Measurements from ENCODE around the gene FAM177B. TPM values are rescaled to one million over a fixed set of nuclear protein-coding genes. Genes with fewer than 3 reads are reported as not detected.

Gene FAM177B
- total RNA-seq, 1 experiment from 2014 or later: not detected

- H3K27me3 Mint-ChIP-seq (ENCODE audit: unreplicated experiment): no peaks in the 10 kb centered on the region
- intact Hi-C loops (cut with micrococcal nuclease; ENCODE audit: unreplicated experiment): no loop called here
- H3K4me1 Mint-ChIP-seq (ENCODE audit: low read depth, unreplicated experiment): no peaks in the 10 kb centered on the region
- no TSS peak for BruUV-seq (replicated peaks)
- no peaks in the 10 kb centered on the region for H3K9me3 Mint-ChIP-seq (ENCODE audit: low read depth, unreplicated experiment)
- CTCF ChIA-PET: interaction anchor here (0.6 kb wide), 2 partner anchors 128 to 169 kb away, joined by 3 to 11 read pairs; no protein-coding TSS in a partner anchor
- TF ChIP-seq CTCF (IDR thresholded peaks at IDR 0.05; ENCODE audit: unreplicated experiment): no peak
- peaks cover 31% of the 10 kb centered on the region for H3K36me3 Mint-ChIP-seq (ENCODE audit: insufficient read depth, unreplicated experiment)
- no peak overlapping the region for H3K4me3 Mint-ChIP-seq (ENCODE audit: low read depth, unreplicated experiment)
- H3K27ac Mint-ChIP-seq (ENCODE audit: unreplicated experiment): no peak overlapping the region
- no peak for DNase-seq
Observed at GRCh38 chr1:222732216-222733159, 4.5 kb upstream of the FAM177B start.

GRCh38 chr1:222734740-222735139 lies 2.3 kb upstream of the FAM177B start:
- no TSS peak for BruUV-seq (replicated peaks)
- intact Hi-C loops (cut with micrococcal nuclease; ENCODE audit: unreplicated experiment): loop anchor here (1.0 kb wide), 1 partner anchor 347 kb away; no protein-coding TSS in a partner anchor
- Mint-ChIP-seq H3K27me3 (ENCODE audit: unreplicated experiment) (no peaks in the 10 kb centered on the region), H3K27ac (ENCODE audit: unreplicated experiment) (no peak overlapping the region), H3K36me3 (ENCODE audit: insufficient read depth, unreplicated experiment) (peaks cover 13% of the 10 kb centered on the region), H3K4me3 (ENCODE audit: low read depth, unreplicated experiment) (no peak overlapping the region), H3K9me3 (ENCODE audit: low read depth, unreplicated experiment) (no peaks in the 10 kb centered on the region), H3K4me1 (ENCODE audit: low read depth, unreplicated experiment) (no peaks in the 10 kb centered on the region)
- CTCF ChIA-PET: no interaction called here
- TF ChIP-seq CTCF (IDR thresholded peaks at IDR 0.05; ENCODE audit: unreplicated experiment): no peak
- DNase-seq: no peak

GRCh38 chr1:222736470-222736869 lies 532 bp upstream of the FAM177B start:
- CTCF ChIA-PET: interaction anchor here (0.6 to 1.8 kb wide), 6 partner anchors 23 to 936 kb away, joined by 3 to 6 read pairs (median 3); no protein-coding TSS in a partner anchor
- H3K4me3 Mint-ChIP-seq (ENCODE audit: low read depth, unreplicated experiment): no peak overlapping the region
- no peak for TF ChIP-seq CTCF (IDR thresholded peaks at IDR 0.05; ENCODE audit: unreplicated experiment)
- no peak overlapping the region for H3K27ac Mint-ChIP-seq (ENCODE audit: unreplicated experiment)
- intact Hi-C loops (cut with micrococcal nuclease; ENCODE audit: unreplicated experiment): no loop called here
- H3K9me3 Mint-ChIP-seq (ENCODE audit: low read depth, unreplicated experiment): no peaks in the 10 kb centered on the region
- BruUV-seq (replicated peaks): no TSS peak
- H3K4me1 Mint-ChIP-seq (ENCODE audit: low read depth, unreplicated experiment): no peaks in the 10 kb centered on the region
- DNase-seq: no peak
- no peaks in the 10 kb centered on the region for H3K27me3 Mint-ChIP-seq (ENCODE audit: unreplicated experiment)
- peaks cover 3% of the 10 kb centered on the region for H3K36me3 Mint-ChIP-seq (ENCODE audit: insufficient read depth, unreplicated experiment)

GRCh38 chr1:222739465-222739864 lies 2.5 kb downstream of the FAM177B start:
- intact Hi-C loops (cut with micrococcal nuclease; ENCODE audit: unreplicated experiment): loop anchor here (2.0 kb wide), 1 partner anchor 45 kb away; no protein-coding TSS in a partner anchor
- Mint-ChIP-seq H3K9me3 (ENCODE audit: low read depth, unreplicated experiment) (no peaks in the 10 kb centered on the region), H3K27ac (ENCODE audit: unreplicated experiment) (no peak overlapping the region), H3K36me3 (ENCODE audit: insufficient read depth, unreplicated experiment) (no peaks in the 10 kb centered on the region), H3K4me1 (ENCODE audit: low read depth, unreplicated experiment) (no peaks in the 10 kb centered on the region), H3K27me3 (ENCODE audit: unreplicated experiment) (no peaks in the 10 kb centered on the region), H3K4me3 (ENCODE audit: low read depth, unreplicated experiment) (no peak overlapping the region)
- TF ChIP-seq CTCF (IDR thresholded peaks at IDR 0.05; ENCODE audit: unreplicated experiment): no peak
- no TSS peak for BruUV-seq (replicated peaks)
- no peak for DNase-seq
- CTCF ChIA-PET: interaction anchor here (0.5 to 1.4 kb wide), 5 partner anchors 31 to 1718 kb away, joined by 3 to 4 read pairs (median 3); no protein-coding TSS in a partner anchor

All from Calu3 (cell line).